GM19395 (cell line): Measurements from ENCODE around the gene ATP6V0A1.
A peak's percentile ranks its signal among the peaks of the same experiment; 100 is the strongest.

Experiments used
- ATAC-seq: cut with Tn5 transposase; IDR thresholded peaks from one replicate; pipeline ENCODE4 v1.9.1; 2021; ENCODE audit warnings: mild to moderate bottlenecking, moderate library complexity; ENCODE audit not compliant: unreplicated experiment

ATP6V0A1 gene

DNA sequence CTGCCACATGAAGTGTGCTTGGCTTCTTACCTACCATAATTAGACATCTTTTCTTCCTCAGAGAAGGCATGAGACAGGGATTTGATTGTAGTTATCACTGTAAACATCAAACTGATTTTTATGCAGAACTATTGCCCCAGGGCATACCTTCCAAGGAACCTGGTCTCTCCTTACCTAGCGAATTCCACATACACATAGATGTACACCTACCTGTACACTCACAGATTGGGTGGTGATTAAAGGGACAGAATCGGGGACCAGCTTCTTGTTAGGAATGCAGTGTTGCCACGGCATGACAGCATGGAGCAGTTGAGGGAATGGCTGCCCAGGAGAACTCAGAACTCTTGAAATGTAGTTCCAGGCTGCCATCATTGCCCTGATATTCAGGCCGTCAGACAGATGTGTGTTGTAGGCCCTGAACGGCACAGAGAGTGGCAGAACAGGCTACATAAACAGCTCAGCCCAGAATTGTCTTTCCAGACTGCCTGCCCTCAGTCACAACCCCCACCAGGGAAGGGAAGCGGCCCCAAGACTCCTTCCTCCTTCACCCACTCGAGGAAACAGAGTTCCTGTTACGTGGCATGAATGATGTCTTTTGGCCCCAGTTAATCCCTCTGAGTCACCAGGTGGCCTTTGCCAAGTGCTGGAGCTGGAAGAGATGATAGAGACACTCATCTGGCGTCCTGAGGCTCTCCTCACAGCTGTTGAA is 59.5 kb downstream of the ATP6V0A1 start:
- no peak for ATAC-seq

DNA sequence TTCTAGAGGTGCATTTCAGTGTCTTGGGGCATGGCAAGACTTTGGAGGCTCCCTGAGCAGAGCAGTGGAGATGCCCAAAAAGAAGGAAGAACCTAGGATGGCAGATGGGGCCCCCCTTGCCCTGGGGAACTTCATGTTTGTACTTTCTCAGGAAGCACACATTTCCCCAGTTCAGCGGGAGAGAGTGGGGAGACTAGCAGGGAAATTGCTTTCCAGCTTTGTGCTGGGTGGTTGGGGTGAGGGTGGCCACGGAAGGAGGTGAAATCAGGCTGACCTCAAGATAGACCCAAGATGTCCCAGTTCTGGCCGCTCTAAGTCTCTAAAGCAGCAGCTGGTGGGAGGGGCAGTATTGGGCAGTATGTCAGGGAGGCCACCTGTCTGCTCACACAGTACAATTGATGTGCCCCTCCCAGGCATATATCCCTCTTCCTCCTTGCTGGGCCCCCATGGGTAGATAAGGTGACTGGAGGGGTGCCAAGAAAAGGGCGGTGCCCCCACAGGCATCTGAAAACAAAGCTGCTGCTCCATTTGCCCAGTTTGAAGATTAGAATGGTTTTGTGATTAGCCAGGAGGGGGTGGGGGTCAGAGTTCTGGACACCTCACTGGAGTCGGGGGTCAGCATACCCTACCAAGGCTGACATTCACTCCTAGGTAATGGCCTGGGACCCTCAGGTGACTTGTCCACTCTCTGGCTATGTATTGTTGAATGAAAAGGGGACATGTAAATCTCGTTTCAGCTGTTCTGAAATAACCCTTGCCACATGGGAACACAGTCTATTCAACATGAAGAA is 60.3 kb downstream of the ATP6V0A1 start:
- no peak for ATAC-seq

DNA sequence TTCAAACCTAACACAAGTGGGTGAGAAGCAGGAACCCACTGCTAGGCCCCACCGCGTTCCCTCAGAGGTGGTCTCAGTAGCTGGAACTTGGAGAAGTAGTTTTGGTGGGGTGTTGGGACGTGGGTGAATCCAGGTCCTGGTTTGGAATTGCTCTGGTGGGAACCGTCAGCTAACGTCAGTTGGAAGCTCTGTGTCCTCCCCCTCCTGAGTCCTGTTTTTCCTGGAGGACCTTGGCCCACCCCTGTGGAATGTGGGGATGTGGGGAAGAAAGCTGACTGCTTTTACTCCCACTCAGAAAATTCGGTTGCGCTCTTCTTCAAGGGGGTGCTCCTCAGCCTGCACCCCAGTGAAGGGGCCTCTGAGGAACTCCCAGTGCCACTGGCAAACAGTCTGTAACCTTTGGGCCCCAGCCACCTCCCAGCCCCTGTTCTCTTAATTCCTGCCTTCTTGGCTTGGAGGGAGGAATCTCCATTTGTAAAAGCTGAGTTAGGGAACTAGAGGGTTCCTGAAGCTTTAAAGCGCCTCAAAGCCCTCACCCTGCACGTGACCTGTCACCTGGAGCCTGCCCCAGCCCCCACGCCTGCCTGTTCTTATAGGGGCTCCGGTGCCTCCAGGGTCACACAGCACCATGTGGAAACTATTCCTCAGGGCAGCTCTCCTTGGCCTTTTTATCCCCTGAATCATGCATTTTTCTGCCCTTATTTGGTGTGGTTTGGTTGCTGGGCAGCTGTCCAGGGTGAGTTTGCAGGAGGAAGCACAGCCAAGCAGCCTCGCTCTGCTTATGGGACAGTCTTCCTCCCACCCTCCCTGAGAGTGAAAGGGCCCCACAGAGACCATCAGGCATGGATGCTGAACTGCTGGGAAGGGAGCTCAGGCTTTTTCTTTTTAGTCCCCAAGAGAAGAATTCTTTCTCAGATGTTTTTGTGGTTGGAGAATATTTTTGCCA is 61.1 kb downstream of the ATP6V0A1 start:
- no peak for ATAC-seq

DNA sequence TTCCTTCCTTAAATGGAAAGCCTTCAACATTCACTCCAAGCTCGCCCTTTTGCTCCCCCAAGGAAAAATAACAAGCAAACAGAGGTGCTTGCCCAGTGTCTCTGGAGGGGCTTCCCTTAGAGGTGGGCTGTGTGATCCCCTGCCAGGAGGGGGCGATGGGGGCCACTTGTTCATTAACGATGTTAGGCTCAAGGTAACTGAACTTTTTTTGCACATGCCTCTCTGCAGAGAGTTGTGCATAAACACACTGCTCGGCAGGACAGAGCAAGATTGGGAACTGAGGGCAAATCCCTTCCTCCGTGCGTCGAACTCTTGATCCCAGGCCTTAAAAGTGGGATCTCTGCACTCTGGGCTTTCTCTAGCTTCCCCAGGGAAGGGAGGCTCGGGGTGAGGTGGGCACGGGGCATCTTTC is 61.9 kb downstream of the ATP6V0A1 start:
- ATAC-seq, result no peak

DNA sequence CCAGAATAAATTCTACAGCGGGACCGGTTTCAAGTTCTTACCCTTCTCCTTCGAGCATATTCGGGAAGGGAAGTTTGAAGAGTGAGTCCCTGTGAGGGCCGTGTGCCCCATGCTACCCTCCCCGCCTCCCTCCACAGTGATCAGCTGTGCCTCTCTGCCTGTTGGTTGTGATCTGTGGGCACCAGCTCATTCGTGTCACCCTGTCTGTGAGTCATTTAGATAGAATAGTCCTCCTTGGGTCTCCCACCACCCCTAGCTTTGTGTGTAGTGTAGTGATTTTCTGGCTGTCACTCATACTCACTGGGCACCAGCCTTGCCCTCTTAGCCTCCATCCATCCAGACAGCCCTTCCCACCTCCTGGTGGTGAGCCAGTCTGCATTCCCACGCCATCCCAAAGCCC is 62.4 kb downstream of the ATP6V0A1 start:
- no peak for ATAC-seq

DNA sequence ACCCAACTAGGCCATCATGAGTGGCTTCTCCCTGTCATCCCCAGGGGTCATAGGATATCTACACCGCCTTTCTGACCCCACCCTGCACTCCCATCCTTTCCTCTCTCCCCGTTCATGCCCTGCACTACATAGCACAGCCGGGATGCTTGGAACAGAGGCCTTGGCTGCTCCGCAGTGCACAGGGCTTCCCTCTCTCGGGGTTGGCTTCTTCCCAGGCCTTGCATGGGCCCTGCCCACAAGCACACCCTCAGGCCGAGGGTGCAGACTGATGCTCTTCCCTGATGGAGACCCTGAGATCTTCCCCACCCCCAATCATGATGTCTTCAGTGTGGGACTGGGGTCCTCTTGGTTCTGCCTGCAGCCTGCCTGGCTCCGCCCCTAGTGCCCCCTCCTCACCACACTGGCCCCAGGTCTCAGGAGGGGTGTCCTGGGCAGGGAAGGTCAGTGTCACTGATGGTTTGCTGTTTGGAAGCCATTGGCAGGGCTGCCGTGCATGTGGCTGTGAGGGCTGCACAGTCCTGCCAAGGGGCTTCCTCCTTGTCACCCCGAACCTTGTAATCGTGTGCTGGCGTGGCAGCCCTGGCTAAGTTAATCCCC is 63.1 kb downstream of the ATP6V0A1 start:
- ATAC-seq, result no peak

DNA sequence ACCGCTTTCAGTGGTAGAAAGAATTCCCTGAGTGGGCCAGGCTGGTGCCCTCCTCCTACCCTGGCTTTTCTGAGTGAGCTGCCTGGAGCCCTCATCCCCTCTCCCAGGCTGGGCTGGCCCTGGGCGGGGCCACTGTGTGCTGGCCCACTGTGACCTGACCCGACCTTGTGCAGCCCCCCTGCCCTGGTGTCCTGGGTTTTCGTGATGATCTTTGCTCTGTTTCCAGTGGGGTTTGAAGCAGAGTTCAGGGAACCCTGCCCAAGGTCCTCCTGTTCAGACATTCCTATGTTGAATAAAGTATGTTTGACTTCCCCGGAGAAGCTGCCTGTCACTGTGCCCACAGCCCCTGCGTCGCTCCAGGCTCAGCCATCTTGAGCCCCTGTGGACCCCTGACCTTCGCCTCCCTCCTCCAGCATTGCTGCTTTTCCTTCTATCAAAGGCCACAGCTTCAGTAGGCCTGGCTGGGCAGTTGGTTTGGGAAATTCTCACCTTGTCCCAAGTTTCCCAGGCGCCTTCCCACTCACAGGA is 63.6 kb downstream of the ATP6V0A1 start:
- no peak for ATAC-seq

DNA sequence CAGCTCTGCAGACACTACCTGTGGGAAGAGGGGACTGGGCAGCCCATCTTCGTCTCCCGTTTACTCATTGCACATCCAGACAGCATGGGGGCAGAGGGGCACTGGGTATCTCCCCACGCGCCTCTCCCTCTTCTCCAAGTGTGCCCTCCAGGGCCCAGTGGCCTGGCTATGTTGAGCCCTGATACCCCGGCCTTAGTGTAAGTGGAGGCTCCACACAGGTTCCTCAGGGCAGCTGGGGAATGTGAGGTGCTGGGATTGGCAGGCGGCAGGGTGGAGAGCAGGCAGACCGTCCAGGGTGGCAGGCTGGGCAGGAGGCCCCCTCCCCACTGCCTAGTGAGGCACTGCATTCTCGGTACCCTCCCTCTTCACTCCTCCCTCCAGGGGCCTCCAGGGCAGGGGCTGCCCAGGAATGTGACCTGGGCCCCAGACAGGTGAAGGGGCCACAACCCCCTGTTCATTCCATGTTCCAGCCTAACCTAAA is 64.2 kb downstream of the ATP6V0A1 start:
- no peak for ATAC-seq

DNA sequence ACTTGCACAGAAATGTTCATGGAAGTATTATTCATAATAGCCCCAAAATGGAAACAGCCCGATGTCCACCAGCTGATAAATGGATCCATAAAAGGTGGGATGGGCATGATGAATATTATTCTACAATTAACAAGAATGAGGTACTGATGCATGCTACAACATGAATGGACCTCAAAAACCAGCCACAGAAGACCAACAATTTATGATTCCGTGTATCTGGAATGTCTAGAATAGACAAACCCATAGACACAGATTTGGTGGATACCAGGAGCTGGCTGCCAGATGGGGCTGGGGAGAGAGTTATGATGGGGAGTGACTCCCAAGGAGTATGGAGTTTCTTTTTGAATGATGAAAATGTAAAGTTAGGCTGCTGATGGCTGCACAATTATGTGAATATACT is 66.5 kb downstream of the ATP6V0A1 start:
- no peak for ATAC-seq

DNA sequence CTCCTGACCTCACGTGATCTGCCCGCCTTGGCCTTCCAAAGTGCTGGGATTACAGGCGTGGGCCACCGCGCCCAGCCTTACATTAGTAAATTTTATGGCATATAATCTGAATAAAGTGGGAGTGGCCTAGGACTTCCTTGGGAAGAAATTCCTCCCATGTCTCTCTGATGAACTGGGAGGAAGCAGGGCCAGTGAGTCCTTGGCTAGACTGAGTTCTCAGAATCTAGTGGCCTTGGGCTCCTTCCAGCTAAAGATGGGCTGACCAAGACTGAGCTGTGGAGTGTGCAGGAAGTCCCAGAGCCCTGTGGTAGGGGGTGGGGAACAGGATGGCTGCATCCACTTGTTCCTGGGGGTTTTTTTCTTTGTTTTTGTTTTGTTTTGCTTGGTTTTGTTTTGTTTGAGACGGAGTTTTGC is 67.4 kb downstream of the ATP6V0A1 start:
- ATAC-seq, result no peak

DNA sequence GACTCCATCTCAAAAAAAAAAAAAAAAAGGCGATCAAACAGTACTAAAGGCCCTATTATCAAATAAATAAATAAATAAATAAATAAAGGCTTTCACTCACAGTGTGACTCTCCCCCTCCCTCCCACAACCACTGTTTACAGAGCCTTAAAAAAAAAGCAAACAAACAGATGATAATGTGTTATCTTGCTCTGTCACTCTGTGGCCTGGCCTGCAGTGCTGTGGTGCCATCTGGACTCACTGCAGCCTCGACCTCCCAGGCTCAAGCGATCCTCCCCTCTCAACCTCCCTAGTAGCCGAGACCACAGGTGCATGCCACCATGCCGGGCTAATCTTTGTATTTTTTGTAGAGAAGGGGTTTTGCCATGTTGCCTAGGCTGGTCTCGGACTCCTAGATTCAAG is 69.3 kb downstream of the ATP6V0A1 start:
- ATAC-seq, result no peak

DNA sequence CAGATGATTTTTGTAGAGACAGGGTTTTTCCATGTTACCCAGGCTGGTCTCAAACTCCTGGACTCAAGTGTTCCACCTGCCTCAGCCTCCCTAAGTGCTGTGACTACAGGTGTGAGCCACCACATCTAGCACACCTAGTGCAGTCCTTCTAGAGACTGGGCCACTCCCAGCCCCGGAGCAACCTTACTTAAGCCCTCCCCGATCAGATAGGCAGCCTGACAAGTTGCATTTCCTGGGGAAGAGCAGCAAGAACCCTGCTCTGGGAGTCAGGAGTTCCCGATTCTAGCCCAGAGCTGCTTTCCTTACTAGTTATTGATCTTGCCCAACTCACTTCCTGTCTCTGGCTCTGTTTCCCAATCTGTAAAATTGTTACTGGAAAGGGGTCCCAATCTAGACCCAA is 70.4 kb downstream of the ATP6V0A1 start:
- no peak for ATAC-seq

DNA sequence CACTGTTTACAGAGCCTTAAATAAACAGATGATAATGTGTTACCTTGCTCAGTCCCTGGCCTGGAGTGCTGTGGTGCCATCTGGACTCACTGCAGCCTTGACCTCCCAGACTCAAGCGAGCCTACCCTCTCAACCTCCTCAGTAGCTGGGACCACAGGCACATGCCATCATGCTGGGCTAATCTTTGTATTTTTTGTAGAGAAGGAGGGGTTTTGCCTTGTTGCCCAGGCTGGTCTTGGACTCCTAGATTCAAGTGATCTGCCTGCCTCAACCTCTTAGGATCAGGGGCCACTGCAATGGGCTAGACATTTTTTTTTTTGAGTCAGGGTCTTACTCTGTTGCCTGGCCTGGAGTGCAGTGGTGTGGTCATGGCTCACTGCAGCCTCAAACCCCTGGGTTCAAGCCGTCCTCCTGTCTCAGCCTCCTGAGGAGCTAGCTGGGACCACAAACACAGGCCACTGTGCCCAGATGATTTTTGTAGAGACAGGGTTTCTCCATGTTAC is 72.3 kb downstream of the ATP6V0A1 start:
- ATAC-seq, result no peak

DNA sequence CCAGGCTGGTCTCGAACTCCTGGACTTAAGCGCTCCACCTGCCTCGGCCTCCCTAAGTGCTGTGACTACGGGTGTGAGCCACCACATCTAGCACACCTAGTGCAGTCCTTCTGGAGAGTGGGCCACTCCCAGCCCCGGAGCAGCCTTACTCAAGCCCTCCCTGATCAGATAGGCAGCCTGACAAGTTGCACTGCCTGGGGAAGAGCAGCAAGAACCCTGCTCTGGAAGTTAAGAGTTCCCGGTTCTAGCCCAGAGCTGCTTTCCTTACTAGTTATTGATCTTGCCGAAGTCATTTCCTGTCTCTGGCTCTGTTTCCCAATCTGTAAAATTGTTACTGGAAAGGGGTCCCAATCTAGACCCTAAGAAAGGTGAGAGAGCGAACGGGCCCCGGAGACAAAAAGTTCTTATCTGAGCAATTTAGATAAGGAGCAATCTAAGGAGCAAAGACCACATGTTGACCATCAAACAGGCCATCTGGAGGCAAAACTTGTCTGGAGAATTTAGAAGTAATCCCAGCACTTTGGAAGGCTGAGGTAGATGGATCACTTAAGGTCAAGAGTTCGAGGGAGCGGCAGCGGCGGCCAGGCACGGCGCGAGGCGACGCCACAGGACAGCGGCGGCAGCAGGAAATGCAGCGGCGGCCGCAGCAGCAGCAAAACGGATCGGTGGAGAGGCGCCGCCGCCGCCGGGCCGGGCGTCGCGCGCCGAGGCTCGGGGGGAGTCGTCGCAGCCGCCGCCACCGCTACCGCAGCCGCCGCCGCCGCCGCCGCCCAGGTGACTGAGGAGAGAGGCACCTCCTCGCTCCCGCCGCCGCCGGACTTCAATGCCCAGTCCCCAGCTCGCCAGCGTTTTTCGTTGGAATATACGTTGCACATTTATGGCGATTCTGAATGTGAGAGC is 73.0 kb downstream of the ATP6V0A1 start:
- ATAC-seq, result no peak

DNA sequence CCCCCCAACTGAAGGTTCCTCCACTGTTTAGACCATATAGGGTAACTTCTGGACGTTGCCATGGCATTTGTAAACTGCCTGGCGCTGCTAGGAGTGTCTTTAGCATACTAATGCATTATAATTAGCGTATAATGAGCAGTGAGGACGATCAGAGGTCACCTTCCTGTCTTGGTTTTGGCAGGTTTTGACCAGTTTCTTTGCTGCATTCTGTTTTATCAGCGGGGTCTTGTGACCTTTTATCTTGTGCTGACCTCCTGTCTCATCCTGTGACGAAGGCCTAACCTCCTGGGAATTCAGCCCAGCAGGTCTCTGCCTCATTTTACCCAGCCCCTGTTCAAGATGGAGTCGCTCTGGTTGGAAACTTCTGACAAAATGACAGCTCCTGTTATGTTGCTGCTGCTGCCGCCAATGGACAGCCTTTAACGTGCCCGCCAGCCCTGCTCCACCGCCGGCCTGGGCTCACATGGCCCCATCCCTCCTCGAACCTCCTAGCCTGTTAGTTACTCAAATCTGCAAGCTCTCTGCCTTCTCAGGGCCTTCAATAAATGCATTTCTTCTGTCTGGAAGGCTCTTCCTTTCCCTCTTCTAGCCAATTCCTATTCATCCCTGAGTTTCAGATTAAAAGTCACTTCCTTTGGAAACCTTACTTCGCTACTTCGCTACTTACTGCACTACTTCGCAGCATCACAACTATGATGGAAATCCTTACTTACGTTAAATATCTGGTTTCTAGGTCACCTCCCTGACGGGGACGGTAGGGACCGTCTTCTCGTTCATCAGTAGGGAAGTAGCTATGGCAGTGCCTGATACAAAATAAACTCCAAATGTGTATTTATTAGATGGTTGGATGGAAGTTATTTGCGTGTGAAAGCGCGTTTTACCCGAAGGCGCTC is 76.7 kb downstream of the ATP6V0A1 start:
- ATAC-seq, result peak; percentile 12

DNA sequence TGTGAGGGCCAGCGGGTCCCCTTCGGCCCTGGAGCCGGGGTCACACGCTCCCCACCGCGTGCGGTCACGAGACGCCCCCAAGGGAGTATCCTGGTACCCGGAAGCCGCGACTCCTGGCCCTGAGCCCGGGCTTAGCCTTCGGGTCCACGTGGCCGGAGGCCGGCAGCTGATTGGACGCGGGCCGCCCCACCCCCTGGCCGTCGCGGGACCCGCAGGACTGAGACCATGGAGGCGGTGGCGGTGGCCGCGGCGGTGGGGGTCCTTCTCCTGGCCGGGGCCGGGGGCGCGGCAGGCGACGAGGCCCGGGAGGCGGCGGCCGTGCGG is 77.3 kb downstream of the ATP6V0A1 start, which contains the start of gene NAGLU:
Gene NAGLU, plus strand, starts transcription at position 194 of the 324 bp plus-strand sequence. Its CDS starts 32 bp downstream, at position 226.
- peak; percentile 80 for ATAC-seq

DNA sequence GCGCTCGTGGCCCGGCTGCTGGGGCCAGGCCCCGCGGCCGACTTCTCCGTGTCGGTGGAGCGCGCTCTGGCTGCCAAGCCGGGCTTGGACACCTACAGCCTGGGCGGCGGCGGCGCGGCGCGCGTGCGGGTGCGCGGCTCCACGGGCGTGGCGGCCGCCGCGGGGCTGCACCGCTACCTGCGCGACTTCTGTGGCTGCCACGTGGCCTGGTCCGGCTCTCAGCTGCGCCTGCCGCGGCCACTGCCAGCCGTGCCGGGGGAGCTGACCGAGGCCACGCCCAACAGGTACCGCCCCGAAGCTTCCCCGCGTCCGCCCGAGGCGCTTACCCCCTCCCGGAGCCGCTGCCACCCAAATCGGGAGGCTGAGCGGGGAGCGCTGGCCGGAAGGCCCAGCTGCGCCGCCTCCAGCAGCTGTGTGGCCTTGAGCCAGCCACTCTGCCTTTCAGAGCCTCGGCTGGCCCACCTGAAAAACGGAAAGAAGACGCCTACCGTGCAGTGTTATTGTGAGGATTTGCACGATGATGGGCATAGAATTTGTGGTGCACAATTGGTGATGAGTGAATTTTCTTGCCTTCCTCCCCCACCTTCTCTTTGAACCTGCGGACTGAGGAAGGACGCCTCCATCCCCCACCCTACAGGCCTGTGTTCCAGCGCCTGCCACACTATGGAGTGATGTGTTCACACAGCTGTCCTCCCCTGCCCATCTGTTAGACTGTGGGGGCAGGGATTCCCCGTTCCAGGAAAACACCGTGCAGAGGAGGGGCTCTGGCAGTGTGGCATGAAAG is 77.9 kb downstream of the ATP6V0A1 start:
- ATAC-seq, result peak; percentile 56
